Measurements from ENCODE around the gene VSTM4.

The VSTM4 gene

DNA sequence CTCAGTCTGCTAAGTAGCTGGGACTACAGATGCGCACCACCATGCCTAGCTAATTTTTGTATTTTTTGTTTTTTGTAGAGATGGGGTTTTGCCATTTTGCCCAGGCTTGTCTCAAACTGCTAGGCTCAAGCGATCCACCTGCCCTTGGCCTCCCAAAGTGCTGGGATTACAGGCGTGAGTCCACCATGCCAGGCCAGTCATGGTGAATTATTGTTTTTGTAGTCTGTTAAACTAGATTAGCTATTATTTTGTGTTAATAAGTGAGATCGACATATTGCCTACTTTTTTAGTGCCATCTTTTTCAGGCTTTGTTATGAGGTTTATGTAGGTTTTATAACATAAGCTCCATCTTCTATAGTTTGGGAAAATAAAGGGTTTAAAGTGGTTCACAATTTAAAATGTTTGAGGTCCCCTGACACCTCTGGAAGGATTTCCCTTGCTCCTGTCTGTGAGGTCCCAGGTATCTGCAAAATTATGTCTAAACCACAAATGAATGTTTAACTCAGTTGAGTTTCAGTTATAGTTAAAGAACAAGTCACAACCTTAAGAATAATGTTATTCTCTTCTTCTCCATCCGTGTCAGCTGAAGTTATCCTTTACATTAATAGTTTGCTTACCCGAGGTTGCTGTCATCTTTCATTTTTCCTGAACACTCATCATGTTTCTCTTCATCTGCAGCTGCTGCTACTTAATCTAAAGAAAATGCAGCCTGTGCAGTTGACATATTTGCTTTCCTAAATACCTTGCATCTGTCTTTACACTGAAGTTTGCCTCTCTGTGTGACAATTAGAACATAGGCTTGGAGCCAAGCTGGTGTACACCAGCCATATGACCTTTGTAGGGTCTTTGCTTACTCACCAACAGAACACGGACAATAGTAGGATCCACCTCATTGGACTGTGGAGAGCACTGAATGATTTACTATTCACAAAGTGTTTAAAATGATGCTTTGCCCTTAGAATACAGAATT is 8.9 kb upstream of the VSTM4 start:
- DNase-seq (ENCODE audit: low read depth): no peak
- no peak overlapping the region for H3K4me3 ChIP-seq (ENCODE audit: low read depth, low read length)
- TF ChIP-seq POLR2A (IDR thresholded peaks at IDR 0.05; ENCODE audit: extremely low read depth, insufficient read length): no peak
- no peak for TF ChIP-seq CTCF (IDR thresholded peaks at IDR 0.05; ENCODE audit: low read depth, low read length)
- TF ChIP-seq, protein P1, sequence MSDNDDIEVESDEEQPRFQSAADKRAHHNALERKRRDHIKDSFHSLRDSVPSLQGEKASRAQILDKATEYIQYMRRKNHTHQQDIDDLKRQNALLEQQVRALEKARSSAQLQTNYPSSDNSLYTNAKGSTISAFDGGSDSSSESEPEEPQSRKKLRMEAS (IDR thresholded peaks at IDR 0.05; ENCODE audit: low read depth, low read length): no peak
- TF ChIP-seq MYC (IDR thresholded peaks at IDR 0.05; ENCODE audit: low read depth, low read length): no peak

DNA sequence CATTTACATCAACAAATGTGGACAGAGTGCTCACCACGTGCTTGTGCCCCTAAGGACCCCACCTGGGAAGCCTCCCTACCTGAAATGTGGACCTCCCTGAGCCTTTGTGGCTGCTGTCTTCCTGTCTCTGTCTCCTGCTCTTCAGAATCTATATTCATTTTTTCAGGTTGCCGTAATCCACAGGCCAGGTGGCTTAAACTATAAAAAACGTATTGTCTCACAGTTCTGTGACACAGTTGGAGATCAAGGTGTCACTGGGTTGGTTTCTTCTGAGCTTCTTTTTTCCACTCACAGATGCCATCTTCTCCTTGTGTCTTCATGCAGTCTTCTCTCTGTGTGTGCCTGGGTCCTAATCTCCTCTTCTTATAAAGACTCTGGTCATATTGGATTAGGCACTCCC is 5.6 kb upstream of the VSTM4 start:
- no peak overlapping the region for H3K4me3 ChIP-seq (ENCODE audit: low read depth, low read length)
- no peak for DNase-seq (ENCODE audit: low read depth)
- no peak for TF ChIP-seq CTCF (IDR thresholded peaks at IDR 0.05; ENCODE audit: low read depth, low read length)
- TF ChIP-seq POLR2A (IDR thresholded peaks at IDR 0.05; ENCODE audit: extremely low read depth, insufficient read length): no peak
- no peak for TF ChIP-seq MYC (IDR thresholded peaks at IDR 0.05; ENCODE audit: low read depth, low read length)
- TF ChIP-seq, protein P1 (IDR thresholded peaks at IDR 0.05; ENCODE audit: low read depth, low read length): no peak

GRCh38 chr10:49119746-49120145 is 4.4 kb upstream of the VSTM4 start:
- H3K4me3 ChIP-seq (ENCODE audit: low read depth, low read length): no peak overlapping the region
- TF ChIP-seq, protein P1 (IDR thresholded peaks at IDR 0.05; ENCODE audit: low read depth, low read length): no peak
- DNase-seq (ENCODE audit: low read depth): no peak

DNA sequence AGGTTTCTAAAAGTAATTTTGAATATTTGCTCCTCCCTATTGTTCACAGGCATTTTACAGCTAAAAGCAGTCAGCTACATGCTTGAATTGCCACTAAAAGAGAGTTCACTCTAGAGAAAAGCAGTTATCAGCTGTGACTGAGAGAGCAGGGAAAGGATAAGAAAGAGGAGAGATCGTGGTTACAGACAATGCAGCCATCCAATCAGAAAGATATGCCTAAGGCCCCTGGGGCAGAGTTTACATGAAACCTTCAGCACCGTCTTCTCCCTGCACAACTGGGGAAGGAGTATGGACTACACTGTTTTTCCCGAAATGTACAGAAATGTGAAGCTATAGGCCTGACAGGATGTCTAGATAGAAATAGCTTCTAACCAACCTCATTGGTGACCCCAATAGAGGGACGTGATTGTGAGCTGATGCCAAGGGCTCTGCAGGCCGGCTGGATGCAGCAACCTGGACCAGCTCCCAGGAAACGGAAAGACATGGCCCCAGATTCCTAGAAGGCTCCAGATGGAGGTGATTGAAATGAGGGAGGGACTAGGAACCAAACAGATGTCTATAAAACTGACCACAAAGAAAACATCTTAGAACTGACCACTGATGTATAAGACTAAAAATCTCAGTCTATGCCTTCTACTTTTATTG is 3.2 kb upstream of the VSTM4 start:
- no peak for TF ChIP-seq MYC (IDR thresholded peaks at IDR 0.05; ENCODE audit: low read depth, low read length)
- TF ChIP-seq CTCF (IDR thresholded peaks at IDR 0.05; ENCODE audit: low read depth, low read length): no peak
- no peak for TF ChIP-seq POLR2A (IDR thresholded peaks at IDR 0.05; ENCODE audit: extremely low read depth, insufficient read length)
- TF ChIP-seq, protein P1 (IDR thresholded peaks at IDR 0.05; ENCODE audit: low read depth, low read length): no peak
- no peak for DNase-seq (ENCODE audit: low read depth)
- H3K4me3 ChIP-seq (ENCODE audit: low read depth, low read length): no peak overlapping the region

GRCh38 chr10:49117376-49118070 is 2.2 kb upstream of the VSTM4 start:
- no peak overlapping the region for H3K4me3 ChIP-seq (ENCODE audit: low read depth, low read length)
- peak; percentile 52 for DNase-seq (ENCODE audit: low read depth)
- TF ChIP-seq MYC (IDR thresholded peaks at IDR 0.05; ENCODE audit: low read depth, low read length) (no peak), POLR2A (IDR thresholded peaks at IDR 0.05; ENCODE audit: extremely low read depth, insufficient read length) (no peak)

DNA sequence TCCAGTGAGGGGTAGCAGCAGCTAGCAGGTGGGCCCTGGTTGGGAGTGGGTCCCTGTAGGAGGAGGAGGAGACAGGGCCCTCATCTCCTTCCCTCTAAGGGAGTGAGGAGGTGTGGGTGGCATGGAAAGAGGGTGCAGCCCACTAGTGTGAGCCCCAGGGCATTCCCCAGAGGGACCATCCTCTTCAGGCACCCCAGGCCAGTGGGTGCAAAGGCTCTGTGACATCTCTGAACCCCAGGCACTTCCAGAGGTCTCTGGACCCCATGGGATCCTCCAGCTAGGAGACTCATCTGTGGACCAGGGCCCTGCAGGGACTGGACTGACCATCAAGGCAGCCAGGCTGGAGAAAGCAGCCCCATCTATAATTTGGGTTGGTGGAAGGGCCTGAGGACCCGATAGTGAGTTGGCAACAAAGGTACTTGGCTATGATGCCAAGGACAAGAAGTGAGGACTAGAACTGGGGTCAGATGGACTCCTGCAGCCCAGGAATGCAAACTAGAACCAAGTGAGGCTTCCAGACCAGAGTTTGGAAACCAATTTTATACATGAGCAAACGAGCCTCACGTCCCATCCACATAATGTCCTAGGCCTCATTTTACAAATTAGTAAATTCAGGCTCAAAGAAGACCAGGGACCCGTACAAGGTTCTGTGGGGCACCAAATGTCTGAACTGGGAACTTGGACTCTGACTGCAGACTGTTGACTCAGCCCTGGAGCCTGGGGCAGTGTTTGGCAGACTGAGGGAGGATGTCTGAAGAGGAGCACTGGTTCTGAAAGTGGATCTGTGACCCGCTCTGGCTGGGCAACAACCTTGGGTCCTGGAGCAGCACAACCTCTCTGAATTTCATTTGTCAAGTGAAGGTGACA is 1.4 kb upstream of the VSTM4 start:
- TF ChIP-seq POLR2A (IDR thresholded peaks at IDR 0.05; ENCODE audit: extremely low read depth, insufficient read length) (no peak), MYC (IDR thresholded peaks at IDR 0.05; ENCODE audit: low read depth, low read length) (no peak), CTCF (IDR thresholded peaks at IDR 0.05; ENCODE audit: low read depth, low read length) (no peak)
- TF ChIP-seq, protein P1 (IDR thresholded peaks at IDR 0.05; ENCODE audit: low read depth, low read length): no peak
- no peak overlapping the region for H3K4me3 ChIP-seq (ENCODE audit: low read depth, low read length)
- no peak for DNase-seq (ENCODE audit: low read depth)

All from NB4 (cell line).